ENCODE measurements around the gene CHAF1B. TPM values are rescaled to one million over a fixed set of nuclear protein-coding genes. Genes with fewer than 3 reads are reported as not detected.

Gene CHAF1B
- total RNA-seq, 3 donors from 2014 or later: 1.4 to 4.7 (median 1.5) TPM

DNA sequence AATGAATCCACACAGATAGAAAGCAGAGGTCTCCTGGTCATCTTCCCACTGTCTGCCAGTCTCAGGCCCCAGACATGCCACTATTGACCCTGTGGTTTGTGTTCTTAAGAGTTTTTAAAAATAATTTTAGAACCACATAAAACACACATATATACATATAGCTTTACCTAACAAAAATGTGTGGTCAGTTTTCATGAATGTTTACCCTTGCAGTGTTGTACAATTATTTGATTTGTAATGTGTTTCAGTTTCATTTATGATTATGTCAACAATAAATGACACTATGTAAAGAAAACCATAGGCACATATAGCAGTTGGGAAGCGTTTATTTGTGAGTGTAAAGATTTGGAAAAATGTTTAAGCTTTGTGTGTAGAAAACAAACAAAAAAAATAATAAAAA, 17.1 kb downstream of the CHAF1B start:
- Histone ChIP-seq H3K36me3 (ENCODE audit: low read depth) (no peaks in the 10 kb centered on the region), H3K4me1 (ENCODE audit: low read depth) (no peaks in the 10 kb centered on the region), H3K9me3 (no peaks in the 10 kb centered on the region), H3K4me3 (no peak overlapping the region)
- ATAC-seq (no peak), DNase-seq (no peak)
- TF ChIP-seq, protein P1, sequence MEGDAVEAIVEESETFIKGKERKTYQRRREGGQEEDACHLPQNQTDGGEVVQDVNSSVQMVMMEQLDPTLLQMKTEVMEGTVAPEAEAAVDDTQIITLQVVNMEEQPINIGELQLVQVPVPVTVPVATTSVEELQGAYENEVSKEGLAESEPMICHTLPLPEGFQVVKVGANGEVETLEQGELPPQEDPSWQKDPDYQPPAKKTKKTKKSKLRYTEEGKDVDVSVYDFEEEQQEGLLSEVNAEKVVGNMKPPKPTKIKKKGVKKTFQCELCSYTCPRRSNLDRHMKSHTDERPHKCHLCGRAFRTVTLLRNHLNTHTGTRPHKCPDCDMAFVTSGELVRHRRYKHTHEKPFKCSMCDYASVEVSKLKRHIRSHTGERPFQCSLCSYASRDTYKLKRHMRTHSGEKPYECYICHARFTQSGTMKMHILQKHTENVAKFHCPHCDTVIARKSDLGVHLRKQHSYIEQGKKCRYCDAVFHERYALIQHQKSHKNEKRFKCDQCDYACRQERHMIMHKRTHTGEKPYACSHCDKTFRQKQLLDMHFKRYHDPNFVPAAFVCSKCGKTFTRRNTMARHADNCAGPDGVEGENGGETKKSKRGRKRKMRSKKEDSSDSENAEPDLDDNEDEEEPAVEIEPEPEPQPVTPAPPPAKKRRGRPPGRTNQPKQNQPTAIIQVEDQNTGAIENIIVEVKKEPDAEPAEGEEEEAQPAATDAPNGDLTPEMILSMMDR (IDR thresholded peaks at IDR 0.05): no peak
- intact Hi-C loops (cut with DNase I, micrococcal nuclease): no loop called here

DNA sequence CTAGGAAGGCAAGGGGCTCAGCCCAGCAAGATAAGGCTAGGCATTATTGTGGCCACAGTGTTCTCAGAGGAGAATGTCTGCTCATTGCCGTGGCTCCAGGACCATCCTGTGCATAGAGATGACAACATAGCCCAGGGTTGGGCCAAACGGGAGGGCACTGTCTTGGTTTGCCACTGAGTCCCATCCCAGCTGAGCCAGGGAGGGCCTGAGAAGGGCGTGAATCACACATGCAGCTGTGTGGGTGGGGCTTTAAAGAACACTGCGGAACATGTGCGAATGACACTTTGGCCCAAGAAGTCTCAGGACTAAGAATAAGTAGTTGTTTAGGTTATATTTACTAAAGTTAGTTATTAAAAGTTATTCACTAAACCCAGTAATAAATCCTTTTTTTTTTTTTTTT, 18.5 kb downstream of the CHAF1B start:
- DNase-seq (no peak), ATAC-seq (no peak)
- no peaks in the 10 kb centered on the region for H3K9me3 ChIP-seq
- no peak overlapping the region for H3K4me3 ChIP-seq
- TF ChIP-seq, protein P1 (IDR thresholded peaks at IDR 0.05): no peak
- no peaks in the 10 kb centered on the region for H3K36me3 ChIP-seq (ENCODE audit: low read depth)
- no peaks in the 10 kb centered on the region for H3K4me1 ChIP-seq (ENCODE audit: low read depth)
- intact Hi-C loops (cut with DNase I, micrococcal nuclease): no loop called here

DNA sequence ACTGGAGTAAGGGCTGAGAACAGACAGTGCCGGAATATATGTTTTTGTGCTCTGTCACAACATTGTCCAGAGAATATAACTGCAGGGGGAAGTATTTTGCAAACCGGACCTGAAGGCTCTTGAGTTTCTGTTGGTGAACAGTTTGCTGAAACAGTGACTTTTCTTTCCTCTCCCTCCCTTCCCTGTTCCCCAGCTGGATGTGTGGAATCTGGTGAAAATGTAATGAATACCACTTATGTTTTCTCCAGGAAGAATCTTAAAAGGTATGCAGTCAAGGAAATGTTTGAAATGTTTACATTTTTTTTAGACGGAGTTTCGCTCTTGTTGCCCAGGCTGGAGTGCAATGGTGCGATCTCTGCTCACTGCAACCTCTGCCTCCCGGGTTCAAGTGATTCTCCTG, 23.4 kb downstream of the CHAF1B start:
- Histone ChIP-seq H3K4me1 (ENCODE audit: low read depth) (no peaks in the 10 kb centered on the region), H3K36me3 (ENCODE audit: low read depth) (no peaks in the 10 kb centered on the region), H3K4me3 (no peak overlapping the region), H3K9me3 (no peaks in the 10 kb centered on the region)
- no peak for ATAC-seq
- TF ChIP-seq, protein P1 (IDR thresholded peaks at IDR 0.05): no peak
- DNase-seq: no peak
- intact Hi-C loops (cut with DNase I, micrococcal nuclease): no loop called here

DNA sequence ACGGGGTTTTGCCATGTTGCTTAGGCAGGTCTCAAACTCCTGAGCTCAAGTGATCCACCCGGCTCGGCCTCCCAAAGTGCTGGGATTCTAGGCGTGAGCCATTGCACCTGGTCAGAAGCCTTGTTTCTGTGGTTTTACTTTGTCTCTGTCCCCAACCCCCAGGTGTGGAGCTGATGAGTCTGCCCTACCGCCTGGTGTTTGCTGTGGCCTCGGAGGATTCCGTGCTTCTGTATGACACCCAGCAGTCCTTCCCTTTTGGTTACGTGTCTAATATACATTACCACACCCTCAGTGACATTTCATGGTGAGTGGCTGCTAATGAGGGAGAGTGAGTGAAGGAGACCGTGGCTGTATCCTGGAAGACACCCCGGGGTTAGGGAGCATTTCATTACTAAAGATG, 26.1 kb downstream of the CHAF1B start:
- Histone ChIP-seq H3K4me1 (ENCODE audit: low read depth) (no peaks in the 10 kb centered on the region), H3K4me3 (no peak overlapping the region), H3K9me3 (no peaks in the 10 kb centered on the region), H3K36me3 (ENCODE audit: low read depth) (no peaks in the 10 kb centered on the region)
- TF ChIP-seq, protein P1 (IDR thresholded peaks at IDR 0.05): no peak
- DNase-seq (no peak), ATAC-seq (no peak)
- intact Hi-C loops (cut with DNase I, micrococcal nuclease): no loop called here

DNA sequence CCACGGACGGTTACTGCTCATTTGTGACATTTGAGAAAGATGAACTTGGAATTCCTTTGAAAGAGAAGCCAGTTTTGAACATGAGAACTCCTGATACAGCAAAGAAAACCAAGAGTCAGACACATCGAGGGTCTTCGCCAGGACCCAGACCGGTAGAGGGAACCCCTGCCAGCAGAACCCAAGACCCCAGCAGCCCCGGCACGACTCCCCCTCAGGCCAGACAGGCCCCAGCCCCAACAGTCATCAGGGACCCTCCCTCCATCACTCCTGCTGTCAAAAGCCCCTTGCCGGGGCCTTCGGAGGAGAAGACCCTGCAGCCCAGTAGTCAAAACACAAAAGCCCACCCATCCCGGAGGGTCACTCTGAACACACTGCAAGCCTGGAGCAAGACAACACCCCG, 27.7 kb downstream of the CHAF1B start:
- Histone ChIP-seq H3K36me3 (ENCODE audit: low read depth) (no peaks in the 10 kb centered on the region), H3K4me1 (ENCODE audit: low read depth) (no peaks in the 10 kb centered on the region), H3K9me3 (no peaks in the 10 kb centered on the region), H3K4me3 (no peak overlapping the region)
- DNase-seq (no peak), ATAC-seq (no peak)
- TF ChIP-seq, protein P1 (IDR thresholded peaks at IDR 0.05): no peak
- intact Hi-C loops (cut with DNase I, micrococcal nuclease): no loop called here

DNA sequence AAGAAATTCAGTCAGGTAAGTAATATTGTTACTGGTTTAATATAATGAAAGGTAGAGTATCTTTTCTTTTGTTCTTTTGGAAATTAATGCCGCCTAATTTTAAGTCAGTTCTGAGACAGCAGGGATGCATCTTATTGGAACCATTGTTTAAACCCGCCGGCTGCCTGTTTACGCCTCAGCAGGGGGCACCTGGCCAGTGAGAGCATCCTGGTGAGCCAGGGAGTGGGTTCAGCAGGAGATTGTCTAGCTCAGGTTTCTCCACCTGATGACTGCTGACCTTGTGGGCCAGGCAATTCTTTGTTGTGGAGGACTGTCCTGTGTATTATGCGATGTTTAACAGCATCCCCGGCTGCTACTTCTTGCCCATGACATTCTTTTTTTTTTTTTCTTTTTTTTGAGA, 30.2 kb downstream of the CHAF1B start:
- Histone ChIP-seq H3K9me3 (no peaks in the 10 kb centered on the region), H3K4me1 (ENCODE audit: low read depth) (no peaks in the 10 kb centered on the region), H3K36me3 (ENCODE audit: low read depth) (no peaks in the 10 kb centered on the region), H3K4me3 (no peak overlapping the region)
- ATAC-seq: no peak
- DNase-seq: no peak
- TF ChIP-seq, protein P1 (IDR thresholded peaks at IDR 0.05): no peak
- intact Hi-C loops (cut with DNase I, micrococcal nuclease): no loop called here
